Stimulated activated CD4-positive, alpha-beta T cell treated with anti-CD3 and anti-CD28 coated beads, Interleukin-1b, Interleukin-23, amount 100 ng/mL, for 4 hours (primary cell): Measurements from ENCODE around the gene PIWIL4.

ENCODE experiments used
- DNase-seq, 2 donors: peaks; one replicate each; pipeline ENCODE4 v3.0.0-alpha.2; 2020; ENCODE audit warnings: low read depth in 2 of 2

Gene PIWIL4

GRCh38 chr11:94567181-94567670 is at the start of gene PIWIL4:
Gene PIWIL4, plus strand, starts transcription at chr11:94567368. Its CDS starts 151 bp downstream, at chr11:94567519.
- no peak for DNase-seq

GRCh38 chr11:94518300-94518699 is 48.9 kb upstream of the PIWIL4 start:
- no peak for DNase-seq

GRCh38 chr11:94519478-94520084 is 47.6 kb upstream of the PIWIL4 start:
- DNase-seq: no peak

GRCh38 chr11:94521684-94522083 is 45.5 kb upstream of the PIWIL4 start:
- DNase-seq: no peak

GRCh38 chr11:94524341-94524740 is 42.8 kb upstream of the PIWIL4 start:
- no peak for DNase-seq

GRCh38 chr11:94525546-94526324 is 41.4 kb upstream of the PIWIL4 start:
- no peak for DNase-seq

GRCh38 chr11:94526645-94527438 is 40.3 kb upstream of the PIWIL4 start:
- DNase-seq: no peak

GRCh38 chr11:94528551-94528950 is 38.6 kb upstream of the PIWIL4 start:
- DNase-seq: no peak

- DNase-seq: no peak
Observed at GRCh38 chr11:94532211-94532610, 35.0 kb upstream of the PIWIL4 start.

- no peak for DNase-seq
Observed at GRCh38 chr11:94533206-94533605, 34.0 kb upstream of the PIWIL4 start.

- DNase-seq: no peak
Observed at GRCh38 chr11:94533696-94534630, 33.2 kb upstream of the PIWIL4 start.

- DNase-seq: no peak
Observed at GRCh38 chr11:94536386-94536785, 30.8 kb upstream of the PIWIL4 start.

- DNase-seq: no peak
Observed at GRCh38 chr11:94537031-94537600, 30.1 kb upstream of the PIWIL4 start.

- no peak for DNase-seq
Observed at GRCh38 chr11:94539420-94539819, 27.7 kb upstream of the PIWIL4 start.

GRCh38 chr11:94543695-94544645 is 23.2 kb upstream of the PIWIL4 start, which contains the start of gene FUT4:
Gene FUT4, plus strand, starts transcription at chr11:94543921. Its CDS starts 213 bp downstream, at chr11:94544134.
- DNase-seq: peak; percentile 49 to 61

- no peak for DNase-seq
Observed at GRCh38 chr11:94544646-94545263, 22.4 kb upstream of the PIWIL4 start.

- DNase-seq: no peak
Observed at GRCh38 chr11:94545264-94546161, 21.7 kb upstream of the PIWIL4 start.

GRCh38 chr11:94546162-94546470 is 21.1 kb upstream of the PIWIL4 start:
- no peak for DNase-seq
